HT1080 (cell line): Measurements from ENCODE around the gene CXCL5. TPM values are rescaled to one million over a fixed set of nuclear protein-coding genes. Genes with fewer than 3 reads are reported as not detected.
"Not testable (repeated sequence)": the region's sequence is repeated elsewhere in the genome, so short reads cannot be mapped to it uniquely, and the experiment has no call there.

Source experiments
- DNase-seq: peaks from one replicate; pipeline ENCODE4 v3.0.0-alpha.2; 2015; ENCODE audit warnings: low read depth
- total RNA-seq: library from RNA; depleted of rRNA; stranded (reverse); fragments of >200 nt; shearing (Covaris generic); gene quantifications from 2 replicates; pipeline ENCODE4 v1.2.3, GENCODE V29; 2014

CXCL5 gene
- total RNA-seq, 1 experiment from 2014 or later, result 0.10 TPM

- DNase-seq, result no peak
These were observed 16.8 kb upstream of the CXCL5 start for GRCh38 chr4:74015126-74015780.

GRCh38 chr4:74014332-74014731, 15.9 kb upstream of the CXCL5 start:
- no peak for DNase-seq

- no peak for DNase-seq
These were observed 14.8 kb upstream of the CXCL5 start for GRCh38 chr4:74013264-74013663.

GRCh38 chr4:74012130-74012529, 13.7 kb upstream of the CXCL5 start:
- no peak for DNase-seq

GRCh38 chr4:74009307-74009706, 10.8 kb upstream of the CXCL5 start:
- no peak for DNase-seq

GRCh38 chr4:74006009-74006476, 7.6 kb upstream of the CXCL5 start:
- DNase-seq, result peak; percentile 40

GRCh38 chr4:74005528-74005927, 7.1 kb upstream of the CXCL5 start:
- peak; percentile 61 for DNase-seq

- DNase-seq, result no peak
These were observed 6.2 kb upstream of the CXCL5 start for GRCh38 chr4:74004668-74005067.

- no peak for DNase-seq
These were observed 1.8 kb upstream of the CXCL5 start for GRCh38 chr4:74000301-74000700.

- no peak for DNase-seq
These were observed 6.4 kb downstream of the CXCL5 start for GRCh38 chr4:73992050-73992449.

GRCh38 chr4:73991742-73992000, 6.8 kb downstream of the CXCL5 start:
- DNase-seq, result no peak

- no peak for DNase-seq
These were observed 7.3 kb downstream of the CXCL5 start for GRCh38 chr4:73990988-73991741.

- no peak for DNase-seq
These were observed 8.5 kb downstream of the CXCL5 start for GRCh38 chr4:73989928-73990327.

GRCh38 chr4:73989031-73989430, 9.4 kb downstream of the CXCL5 start:
- no peak for DNase-seq

- no peak for DNase-seq
These were observed 10.4 kb downstream of the CXCL5 start, which contains the start of gene PPBP for GRCh38 chr4:73988061-73988460. PPBP (minus strand) TSS chr4:73988190; CDS start chr4:73988103, 87 bp downstream.

- DNase-seq, result no peak
These were observed 13.0 kb downstream of the CXCL5 start for GRCh38 chr4:73985528-73985852.

- DNase-seq, result peak; percentile 66
These were observed 13.5 kb downstream of the CXCL5 start for GRCh38 chr4:73984736-73985527.

GRCh38 chr4:73981175-73981574, 17.3 kb downstream of the CXCL5 start:
- DNase-seq, result not testable (repeated sequence)

- DNase-seq, result no peak
These were observed 19.0 kb downstream of the CXCL5 start for GRCh38 chr4:73979407-73979957.

GRCh38 chr4:73978886-73979285, 19.6 kb downstream of the CXCL5 start:
- peak; percentile 66 for DNase-seq

- DNase-seq, result peak; percentile 24
These were observed 21.8 kb downstream of the CXCL5 start for GRCh38 chr4:73976716-73977115.

- DNase-seq, result no peak
These were observed 22.3 kb downstream of the CXCL5 start for GRCh38 chr4:73976217-73976616.
